ENCODE measurements around the gene SLC38A10.
A peak's percentile ranks its signal among the peaks of the same experiment; 100 is the strongest.

SLC38A10 gene

DNA sequence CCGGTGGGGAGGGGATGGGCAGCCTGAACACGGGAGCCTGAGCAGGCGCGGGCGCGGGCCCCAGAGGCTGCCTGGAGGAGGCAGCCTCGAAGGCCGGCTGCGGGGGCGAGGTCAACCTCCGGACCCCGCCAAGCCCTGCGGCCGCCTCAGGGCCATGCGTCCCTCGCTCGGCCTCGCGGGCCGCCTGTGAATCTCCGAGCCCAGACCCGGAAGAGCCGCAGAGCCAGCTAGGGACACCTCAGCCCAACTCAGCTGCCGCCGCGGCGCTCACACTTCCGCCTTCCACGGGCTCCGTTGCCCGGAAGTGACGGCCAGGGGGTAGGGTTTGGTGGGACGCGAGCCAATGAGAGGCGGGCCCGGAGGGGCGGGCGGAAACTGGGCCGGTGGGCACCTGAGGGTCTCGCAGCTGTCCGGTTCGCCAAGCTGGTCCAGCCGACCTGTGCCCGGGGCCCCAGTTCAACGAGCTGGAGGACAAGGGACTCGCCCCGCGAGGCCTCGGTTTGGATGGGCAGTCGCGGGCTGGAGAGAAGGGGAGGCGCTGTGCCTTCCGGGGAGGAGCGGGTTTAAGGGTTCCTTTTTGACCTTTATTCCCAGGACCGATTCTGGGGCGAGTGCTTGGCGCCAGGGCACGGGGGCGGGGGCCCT is at the start of gene SLC38A10:
Gene SLC38A10, minus strand, starts transcription at position 277 of the 645 bp plus-strand sequence. CDS start 386 bp downstream, outside the sequence.
- peak; percentile 87 for DNase-seq

DNA sequence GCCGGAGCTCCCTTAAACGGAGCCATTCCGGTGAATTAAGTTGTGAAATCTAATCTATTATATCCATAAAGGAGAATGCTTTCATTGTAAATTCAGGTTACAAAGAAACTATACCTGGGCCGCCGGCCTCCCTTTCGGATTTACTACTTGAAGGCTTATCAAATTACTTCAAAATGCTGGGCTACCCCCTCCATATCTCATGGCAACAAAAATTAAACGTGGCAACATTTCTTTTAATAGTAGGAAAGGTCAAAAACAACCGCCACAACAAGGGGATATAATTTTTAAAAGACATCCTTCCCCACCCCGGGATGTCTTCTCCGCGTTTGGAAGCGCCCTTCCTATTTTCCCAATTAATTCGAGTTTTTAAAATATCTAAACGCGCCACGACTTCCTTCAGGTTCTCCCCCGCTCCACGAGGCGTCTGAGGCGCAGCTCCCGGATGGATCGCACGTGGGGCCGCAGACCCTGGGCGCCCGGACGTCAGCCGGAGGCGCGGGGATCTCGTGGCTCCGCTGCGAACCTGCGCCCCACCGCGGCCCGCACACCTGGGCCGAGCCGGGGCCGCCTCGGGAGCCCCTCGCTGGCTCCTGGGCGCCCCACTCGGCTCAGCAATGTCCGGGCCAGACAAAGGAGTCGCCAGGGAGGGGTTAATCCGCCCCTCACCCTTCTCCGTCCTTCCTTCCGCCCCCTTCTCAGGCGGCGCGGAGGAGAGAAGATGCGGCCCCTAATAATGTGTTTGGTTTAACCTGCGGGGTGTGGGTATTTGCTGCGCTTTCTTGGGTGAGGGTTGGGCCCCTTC is 47.4 kb upstream of the SLC38A10 start:
- peak; percentile 25 for DNase-seq

DNA sequence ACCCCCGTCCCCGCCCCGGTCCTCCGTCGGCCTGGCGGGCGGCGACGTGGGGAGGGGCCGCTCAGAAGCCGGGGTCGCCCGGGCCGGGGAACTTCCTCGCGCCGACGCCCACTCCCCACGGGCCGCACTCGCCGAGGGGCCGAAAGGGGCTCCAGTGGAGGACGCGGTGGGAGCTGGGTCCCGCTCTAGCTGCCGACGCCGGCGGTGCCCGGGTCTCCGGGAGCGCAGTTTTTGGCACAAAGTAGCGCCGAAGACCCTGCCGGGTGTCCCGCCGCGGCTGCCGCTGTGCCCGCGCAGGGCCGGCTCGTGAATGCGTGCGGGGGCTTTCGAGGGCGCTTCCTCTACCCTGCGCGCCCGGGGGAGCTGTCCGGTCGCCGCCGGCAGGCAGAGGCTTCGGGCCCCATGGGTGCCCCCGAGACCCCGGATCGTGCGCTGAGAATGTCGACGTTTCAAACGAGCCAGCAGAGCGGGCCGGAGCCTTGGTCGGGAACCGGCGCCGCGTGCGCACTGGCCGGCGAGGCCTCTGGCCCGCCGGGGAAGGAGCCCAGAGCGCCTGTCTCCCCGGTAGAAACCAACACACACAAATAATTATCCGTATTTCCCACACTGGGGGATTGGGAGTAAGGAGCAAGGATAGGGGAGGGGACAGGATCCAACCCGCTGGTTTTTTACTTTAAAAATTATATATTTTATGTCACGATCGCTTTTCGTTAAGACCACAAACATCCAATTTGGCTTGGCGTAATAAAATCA is 46.6 kb upstream of the SLC38A10 start:
- DNase-seq, result no peak

DNA sequence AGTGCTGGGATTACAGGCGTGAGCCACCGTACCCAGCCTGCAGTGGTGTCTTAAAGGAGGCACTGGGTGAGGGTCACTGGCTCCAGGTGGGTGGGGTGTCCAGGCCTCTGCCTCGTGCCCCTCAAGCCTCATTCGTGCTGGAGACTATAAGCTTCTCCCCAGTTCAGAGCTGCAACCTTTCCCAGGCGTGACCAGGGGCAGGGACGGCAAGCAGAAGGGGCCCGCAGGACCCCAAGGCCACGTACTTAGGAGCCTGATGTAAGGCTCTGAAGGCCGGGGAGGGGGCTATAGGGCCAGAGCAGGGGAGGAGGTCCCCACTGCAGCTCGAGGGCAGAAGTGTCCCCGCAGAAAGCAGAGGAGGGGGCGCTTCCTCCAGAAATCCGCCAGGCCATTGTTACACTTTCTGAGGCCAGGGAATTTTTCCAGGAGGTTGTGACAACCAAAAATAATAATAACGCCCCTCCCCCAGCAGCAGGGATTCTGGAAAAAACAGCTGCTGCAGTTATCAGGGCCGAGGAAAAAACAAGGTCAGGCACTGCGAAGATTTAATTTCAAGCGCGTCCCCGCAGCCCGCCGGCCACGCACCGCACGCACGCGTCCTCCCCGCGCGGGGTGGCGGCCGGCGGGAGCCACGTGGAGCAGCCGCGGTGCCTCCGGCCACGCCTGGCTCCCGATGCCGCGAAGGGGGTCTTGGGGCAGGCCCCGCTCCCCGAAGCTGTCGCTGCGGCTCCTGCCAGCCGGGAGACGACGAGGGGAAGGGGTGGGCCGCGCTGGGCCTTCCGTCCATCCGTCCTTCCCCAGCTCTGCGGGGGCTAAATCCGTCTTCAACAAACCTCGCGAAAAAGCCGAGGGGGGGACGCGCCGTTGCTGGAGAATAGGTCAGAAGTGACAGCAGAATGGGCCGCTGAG is 45.8 kb upstream of the SLC38A10 start:
- DNase-seq, result peak; percentile 36

DNA sequence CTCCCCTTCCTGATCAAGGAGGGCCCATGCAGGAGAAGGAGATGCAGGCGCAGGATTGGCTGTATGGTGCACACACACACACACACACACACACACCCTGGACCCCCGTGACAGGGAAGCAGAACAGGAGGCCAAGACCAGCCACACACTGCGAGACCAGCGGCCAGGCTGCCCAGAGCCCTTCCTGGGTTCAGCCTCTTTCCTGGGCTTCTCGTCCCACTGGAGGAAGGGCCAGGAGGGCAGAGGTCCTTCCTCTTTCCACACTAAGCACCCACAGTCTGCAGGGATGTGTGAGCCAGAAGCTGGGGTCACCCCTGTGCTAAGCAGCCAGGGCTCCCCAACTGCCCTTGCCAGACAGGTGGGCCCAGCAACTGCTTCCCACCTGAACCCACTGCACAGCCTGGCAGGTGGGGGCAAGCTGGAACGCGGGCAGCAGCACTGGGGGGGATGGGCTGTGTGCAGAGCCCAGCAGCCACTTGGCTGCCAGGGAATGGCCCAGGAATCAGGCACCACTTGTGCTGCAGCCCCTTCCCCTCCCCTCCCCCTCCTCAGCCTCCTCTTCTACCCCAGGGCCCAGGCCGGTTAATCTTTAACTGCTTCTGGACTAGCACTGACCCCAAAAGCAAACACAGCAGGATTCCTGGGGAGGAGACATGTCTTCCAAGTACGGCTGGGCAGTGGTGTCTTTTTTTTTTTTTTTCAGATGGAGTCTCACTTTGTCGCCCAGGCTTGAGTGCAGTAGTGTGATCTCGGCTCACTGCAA is 44.6 kb upstream of the SLC38A10 start:
- DNase-seq, result peak; percentile 69

DNA sequence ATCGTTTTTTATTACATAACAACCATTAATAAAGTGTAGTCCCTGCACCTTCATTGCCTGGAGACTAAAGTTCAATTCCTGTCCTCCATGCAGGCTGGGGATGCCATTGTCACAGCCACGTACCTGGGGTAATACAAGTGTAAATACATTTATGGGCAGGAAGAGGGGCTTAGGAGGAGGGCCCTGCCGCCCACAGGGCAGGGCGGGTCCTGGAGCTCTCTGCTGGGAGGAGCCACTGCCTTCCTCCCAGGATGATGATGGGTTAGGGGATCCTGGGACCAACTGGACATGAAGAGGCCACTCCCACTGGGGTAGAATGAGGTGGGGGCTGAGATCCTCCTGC is 44.1 kb upstream of the SLC38A10 start:
- DNase-seq, result no peak

DNA sequence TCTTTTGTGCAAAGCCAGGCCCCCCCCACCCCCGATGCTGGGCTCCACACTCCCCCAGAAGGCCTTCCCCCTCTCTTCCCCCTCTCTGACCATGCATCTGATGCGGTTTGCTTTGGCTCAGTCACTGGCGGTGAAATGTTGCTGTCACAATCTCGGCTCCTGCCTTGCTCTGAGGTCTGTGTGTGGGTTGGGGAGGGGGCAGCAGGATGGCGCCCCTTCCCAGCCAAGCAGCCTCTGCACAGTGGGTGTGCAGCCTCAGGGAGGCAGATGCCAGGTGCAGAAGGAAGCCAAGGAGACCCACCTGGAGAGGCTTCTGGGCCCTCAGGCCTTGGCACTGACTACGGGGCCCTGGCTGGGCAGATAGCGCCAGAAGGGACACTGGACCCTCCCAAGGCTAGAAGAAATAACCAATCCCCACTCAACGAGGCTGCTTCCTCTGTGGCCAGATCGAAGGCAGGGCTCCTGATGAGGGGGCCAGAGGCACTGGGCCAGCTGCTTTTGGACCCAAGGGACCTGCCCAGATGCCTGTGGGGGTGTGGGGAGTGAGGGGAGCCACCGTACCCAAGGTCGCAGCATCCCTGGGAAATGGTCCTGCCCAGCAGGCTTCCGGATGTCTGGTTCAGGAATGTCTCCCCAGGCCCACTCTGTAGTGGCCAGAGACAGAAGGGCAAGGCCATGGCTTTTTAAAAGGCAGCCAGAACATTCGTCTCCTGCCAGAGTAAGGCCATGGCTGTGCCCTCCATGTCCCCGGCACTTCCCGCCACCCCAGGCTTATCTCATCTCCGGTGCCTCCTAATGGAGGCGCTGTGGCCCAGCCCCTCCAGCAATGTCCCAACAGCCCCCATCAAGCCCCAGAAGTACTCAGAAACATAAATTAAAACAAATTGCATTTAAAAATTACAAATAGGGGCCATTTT is 43.4 kb upstream of the SLC38A10 start:
- DNase-seq, result peak; percentile 69

DNA sequence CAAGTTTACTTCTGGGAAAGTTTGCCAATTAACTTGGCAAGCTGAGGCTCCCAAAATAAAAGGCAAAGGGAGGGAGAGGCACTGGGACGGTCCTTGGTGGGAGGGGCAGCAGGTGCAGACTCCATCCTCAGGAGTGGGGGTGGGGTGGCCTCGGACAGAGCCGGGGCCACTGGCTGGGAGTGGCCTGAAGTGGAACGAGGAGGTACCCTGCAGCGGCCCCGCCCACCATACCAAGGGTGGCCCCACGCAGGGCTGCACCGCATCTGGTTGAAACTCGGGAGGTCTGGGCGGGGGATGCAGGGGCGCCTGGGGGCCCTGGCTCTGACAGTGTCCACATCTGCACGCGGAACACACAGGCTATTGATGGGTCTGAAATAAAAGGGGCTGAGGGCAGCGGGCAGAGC is 42.4 kb upstream of the SLC38A10 start:
- DNase-seq, result peak; percentile 9

DNA sequence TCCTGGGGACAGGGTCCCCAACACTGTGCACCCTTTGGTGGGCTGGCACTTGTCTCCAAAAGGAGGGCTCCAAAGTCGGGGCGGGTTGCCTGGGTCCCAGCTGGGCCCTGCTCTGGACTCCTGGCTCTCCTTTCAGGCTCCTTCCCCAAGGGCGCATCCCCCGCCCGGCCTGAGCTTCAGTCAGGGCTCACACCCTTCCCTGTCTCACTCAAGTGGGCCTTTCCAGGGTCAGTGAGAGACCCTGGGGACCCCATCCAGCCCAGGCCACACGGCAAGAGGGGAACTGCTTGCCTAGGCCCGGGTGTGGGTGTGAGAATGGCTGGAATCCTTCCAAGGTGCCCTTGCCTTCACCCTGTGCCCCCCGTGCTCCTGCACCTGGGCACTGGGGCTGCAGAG is 41.8 kb upstream of the SLC38A10 start:
- no peak for DNase-seq

DNA sequence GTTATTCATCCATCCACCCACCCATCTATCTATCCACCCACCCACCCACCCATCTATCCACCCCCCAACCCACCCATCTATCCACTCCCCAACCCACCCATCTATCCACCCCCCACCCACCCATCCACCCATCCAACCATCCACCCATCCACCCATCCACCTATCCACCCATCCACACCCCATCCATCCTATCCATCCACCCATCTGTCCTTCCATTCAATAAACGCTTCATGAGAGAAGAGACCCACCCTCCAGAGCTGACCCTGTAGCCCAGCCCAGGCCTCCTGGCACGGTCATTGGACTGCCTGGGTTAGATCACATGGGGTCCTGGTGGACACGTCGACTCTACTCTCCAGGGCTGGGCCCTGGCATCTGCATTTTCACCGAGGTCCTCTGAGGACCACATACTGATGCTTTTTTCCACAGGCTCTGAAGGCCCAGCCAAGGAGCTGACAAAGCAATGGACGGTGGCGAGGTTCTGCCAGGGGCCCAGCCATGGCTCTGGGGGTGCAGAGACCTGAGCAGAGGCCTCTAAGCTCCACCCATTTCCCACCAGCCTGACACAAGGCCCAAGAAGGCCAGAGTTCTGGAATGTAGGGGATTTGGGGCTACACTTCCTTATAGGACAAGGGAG is 41.3 kb upstream of the SLC38A10 start:
- DNase-seq, result no peak

DNA sequence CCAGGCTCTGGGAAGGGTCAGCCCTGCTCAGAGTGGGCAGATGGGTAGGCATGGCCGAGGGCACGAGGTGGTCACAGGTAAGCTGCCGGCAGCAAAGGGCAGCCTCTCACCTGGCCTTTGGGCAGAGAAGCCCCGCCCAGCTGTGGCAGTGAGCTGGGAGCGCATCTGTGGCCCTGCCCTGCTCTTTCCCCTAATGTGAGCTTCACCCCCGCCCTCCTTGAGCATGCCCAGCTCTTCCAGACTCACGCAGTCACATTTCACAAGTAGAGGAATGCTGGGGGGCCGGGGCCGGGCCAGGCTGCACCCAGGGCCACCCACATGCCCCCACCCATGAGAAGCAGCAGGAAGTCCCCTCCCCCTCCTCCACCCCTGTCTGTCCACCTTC is 40.7 kb upstream of the SLC38A10 start:
- no peak for DNase-seq

DNA sequence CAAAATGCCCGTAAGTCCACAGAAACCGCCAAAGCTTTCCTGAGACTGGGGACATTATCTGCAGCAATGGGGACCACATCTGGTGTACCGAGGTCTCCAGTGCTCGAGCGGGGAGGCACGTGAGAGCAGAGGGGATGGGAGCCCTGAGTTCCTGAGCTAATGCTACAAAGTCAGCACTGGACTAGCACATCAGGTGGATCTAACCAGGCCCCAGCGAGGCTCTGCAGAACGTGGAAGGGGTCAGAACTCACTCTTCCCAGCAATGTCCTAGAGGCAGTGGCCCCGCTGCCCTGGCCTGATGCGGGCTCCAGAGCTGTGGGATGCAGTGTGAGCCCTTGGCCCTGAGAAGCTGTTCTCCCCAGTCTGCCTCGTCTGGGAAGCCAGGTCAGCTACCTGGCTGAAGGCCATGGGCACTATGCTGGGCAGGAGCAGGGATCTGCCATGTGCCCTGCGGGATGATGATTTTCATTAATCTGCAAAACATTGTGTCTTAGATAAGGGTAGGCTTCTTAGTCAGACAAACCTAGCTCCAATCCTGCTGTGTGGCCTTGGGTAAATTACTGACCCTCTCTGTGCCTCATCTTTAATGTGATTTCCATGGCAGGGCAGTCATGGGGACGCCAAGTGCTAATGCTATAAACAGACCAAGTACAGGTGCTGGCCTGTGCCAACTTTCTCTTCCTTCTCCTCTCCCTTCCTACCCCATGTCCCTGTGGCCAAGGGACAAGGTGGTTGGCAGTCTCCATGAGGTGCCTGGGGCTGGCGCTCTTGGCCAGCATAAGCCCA is 40.1 kb upstream of the SLC38A10 start:
- no peak for DNase-seq

DNA sequence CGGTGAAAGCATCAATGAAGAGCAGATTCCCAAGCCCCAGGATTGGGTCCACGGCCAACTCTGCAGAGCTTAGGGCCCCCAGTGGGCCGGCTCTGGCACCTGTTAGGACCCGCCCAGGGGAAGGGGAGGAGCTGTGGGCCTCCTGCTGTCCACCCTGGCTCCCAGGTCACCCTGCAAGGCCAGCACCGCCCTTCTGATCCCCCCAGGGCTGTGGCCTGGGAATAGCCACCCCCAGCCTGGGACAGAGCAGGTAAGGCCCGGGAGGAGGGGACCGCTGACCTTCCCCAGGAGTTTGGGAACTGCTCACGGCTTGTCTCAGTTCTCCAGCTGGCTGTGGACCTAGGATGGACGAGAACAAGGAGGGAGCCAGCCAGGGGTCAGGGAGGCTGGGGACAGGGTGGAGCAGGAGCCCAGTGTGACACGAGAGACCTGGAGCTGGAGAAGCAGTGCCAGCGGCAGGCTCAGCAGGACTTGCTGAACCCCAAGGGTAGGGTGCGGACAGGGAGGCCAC is 39.3 kb upstream of the SLC38A10 start:
- no peak for DNase-seq

DNA sequence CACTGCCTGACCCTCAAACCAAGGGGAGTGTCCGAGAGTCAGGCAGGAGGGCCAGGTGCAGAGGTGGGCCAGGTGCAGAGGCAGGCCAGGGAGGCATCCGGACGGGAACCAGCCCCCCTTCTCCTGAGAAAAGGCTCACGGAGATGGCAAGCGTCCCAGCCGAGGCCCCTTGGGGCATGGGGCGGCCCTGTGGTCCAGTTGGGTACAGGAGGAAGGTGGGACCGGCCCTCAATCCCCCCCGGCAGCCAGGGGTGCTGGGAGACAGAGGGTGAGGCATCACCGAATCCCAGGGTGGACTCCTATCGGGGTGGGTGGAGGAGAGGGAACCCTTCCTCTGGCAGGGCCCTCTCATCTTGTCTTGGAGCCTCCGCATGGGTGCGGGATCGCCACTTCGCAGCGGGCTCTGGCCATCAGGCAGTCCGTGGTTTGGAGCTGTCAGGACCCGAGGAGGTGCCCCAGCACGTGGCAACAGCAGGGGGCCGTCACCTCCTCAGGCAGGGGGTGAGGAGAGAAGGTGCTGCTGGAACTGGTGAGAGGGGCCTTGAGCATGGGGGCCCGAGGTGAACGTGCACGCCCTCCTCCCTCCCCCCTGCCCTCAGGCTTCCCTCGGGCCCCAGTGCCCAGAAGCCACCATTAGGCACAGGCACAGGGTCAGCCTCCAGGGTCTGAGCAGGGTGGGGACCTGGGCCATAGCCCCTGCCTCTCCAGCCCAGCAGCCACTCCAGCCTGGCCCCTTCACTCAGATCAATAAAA is 38.7 kb upstream of the SLC38A10 start:
- no peak for DNase-seq

DNA sequence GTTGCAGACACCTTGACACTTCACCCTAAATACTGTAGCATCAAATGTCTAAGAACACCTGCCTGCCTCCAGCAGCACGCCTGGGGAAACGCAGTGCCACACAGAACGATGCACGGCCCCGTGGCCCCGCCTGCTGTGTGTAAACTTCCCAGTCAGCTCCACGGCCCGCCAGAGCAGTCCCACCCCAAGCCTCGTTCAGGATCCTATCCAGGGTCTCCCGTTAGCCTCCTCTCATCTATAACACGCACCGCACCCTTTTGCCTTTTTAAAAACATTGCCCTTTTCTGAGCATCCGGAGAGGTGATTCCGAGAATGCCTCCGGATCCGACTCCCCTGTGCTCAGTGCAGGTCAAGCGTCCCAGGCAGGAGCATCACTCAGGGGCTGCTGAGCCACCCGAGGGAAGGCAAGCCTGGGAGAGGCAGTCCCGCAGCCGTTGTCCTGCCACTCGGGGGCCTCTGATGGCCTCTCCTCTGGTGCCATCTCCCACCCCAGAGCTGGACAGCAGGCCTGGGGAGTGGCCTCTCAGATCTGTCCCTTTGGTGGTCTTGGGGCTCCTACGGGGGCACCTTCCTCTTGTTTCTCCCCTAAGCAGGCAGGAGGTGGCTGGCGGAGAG is 37.9 kb upstream of the SLC38A10 start:
- no peak for DNase-seq

DNA sequence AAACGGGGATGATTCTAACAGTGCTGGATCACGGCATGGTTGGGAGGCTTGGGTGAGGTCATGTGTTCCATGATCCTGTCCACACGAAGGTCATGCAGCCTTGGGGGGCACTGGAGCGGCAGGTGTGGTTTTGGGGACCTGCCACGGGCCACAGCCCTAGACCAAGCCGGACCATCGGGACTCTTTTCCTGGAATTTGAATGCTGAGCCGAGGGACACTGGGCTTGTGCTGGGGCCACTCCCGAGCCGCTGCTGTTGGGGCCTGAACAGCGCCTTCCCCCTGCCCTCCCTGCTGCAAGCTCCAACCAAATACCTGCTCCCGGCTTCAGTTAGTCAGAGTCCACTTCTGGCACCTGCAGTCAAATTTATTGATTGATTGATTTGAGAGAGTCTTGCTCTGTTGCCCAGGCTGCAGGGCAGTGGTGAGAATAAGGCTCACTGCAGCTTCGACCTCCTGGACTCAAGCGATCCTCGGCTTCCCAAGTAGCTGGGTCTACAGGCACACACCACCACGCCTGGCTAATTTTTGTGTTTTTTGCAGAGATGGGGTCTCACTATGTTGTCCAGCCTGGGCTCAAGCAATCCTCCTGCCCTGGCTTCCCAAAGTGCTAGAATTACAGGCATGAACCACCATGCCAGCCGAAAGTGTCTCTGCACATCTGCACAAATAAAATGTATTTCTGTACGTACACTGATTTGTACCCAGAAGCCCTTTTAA is 37.2 kb upstream of the SLC38A10 start:
- no peak for DNase-seq

DNA sequence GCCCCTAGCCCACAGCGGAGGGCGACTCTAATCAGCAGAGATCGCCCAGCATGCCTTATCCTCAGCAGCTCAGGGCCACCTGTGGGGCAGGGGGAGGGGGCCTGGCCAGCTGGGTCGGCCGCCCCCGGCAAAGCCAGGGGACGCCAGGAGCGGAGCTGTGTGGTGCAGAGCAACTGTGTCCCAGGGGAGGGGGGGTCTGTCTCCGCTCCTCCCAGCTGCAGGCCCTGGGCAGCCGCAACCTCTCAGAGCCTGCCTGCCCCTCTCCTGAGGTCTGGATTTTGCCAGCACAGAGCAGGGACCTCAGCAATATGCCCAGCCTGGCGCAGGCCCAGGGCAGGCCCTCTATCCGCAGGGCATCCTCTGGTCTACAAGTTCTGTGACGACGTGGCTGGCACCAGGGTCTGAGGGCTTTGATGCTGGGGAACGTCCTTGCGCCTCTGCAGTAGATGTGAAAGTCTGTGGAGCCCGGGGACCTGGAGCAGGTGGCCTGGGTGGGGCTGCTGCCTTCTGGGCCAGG is 36.5 kb upstream of the SLC38A10 start:
- no peak for DNase-seq

Data from MV-4-11 (cell line).